OCI-LY1 (cell line): ENCODE results near the gene PTPRT.

Source experiments
- CTCF ChIP-seq: fragments of 200-600 bp; sonication (generic), shearing (Covaris generic); IDR thresholded peaks from 2 replicates; pipeline ENCODE4 v1.5.1; 2017; ENCODE audit warnings: mild to moderate bottlenecking, antibody characterized with exemption, low read length, moderate library complexity, mixed read lengths
- EZH2 ChIP-seq: fragments of 200-600 bp; sonication (generic), shearing (Covaris generic); IDR thresholded peaks from 2 replicates; pipeline ENCODE4 v1.8.0; 2017; ENCODE audit warnings: borderline replicate concordance, mixed run types, mild to moderate bottlenecking, antibody characterized with exemption, low read length, moderate library complexity, mixed read lengths

GRCh38 chr20:42150230-42150629 lies 1039.5 kb downstream of the PTPRT start:
- TF ChIP-seq CTCF (no peak), EZH2 (no peak)
